GM18499 (cell line): Measurements from ENCODE around the gene EXOSC9.

Experiments used
- ATAC-seq: cut with Tn5 transposase; IDR thresholded peaks from one replicate; pipeline ENCODE4 v1.9.1; 2021; ENCODE audit warnings: moderate number of reproducible peaks; ENCODE audit not compliant: insufficient read depth, unreplicated experiment

The EXOSC9 gene

DNA sequence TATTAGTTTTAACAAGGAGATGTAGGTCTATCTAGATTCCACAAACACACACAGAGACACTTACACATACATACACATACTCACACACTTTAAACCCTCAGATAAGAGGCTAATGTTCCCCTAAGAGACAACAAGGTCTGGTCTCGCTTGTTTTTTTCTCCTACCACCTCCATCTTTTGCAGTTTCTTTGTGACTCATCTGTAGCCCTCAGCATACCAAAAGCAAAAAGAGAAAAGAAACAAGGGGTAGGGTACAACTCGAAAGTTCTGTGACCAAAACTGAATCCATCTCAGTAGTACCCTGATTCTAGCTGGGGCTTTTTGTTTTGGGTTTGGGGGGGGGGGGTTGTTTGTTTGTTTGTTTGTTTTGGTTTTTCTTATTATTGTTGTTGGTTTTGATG is 12.2 kb upstream of the EXOSC9 start:
- peak; percentile 85 for ATAC-seq

DNA sequence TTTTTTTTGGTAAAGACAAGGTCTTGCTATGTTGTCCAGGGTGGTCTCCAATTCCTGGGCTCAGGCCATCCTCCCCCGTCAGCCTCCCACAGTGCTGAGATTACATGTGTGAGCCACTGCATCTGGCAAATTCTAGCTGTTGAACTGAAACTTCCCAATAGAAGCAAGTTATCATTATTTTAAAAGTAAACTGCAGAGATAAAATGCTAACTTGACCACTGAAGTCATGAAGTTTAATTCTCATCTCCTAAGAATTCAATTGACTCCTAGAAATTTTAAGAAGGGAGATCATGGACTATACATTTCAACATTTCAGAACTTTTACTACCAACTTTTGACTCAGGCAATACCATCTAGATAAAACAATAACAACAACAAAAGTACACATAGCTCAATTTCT is 11.7 kb upstream of the EXOSC9 start:
- ATAC-seq: no peak

DNA sequence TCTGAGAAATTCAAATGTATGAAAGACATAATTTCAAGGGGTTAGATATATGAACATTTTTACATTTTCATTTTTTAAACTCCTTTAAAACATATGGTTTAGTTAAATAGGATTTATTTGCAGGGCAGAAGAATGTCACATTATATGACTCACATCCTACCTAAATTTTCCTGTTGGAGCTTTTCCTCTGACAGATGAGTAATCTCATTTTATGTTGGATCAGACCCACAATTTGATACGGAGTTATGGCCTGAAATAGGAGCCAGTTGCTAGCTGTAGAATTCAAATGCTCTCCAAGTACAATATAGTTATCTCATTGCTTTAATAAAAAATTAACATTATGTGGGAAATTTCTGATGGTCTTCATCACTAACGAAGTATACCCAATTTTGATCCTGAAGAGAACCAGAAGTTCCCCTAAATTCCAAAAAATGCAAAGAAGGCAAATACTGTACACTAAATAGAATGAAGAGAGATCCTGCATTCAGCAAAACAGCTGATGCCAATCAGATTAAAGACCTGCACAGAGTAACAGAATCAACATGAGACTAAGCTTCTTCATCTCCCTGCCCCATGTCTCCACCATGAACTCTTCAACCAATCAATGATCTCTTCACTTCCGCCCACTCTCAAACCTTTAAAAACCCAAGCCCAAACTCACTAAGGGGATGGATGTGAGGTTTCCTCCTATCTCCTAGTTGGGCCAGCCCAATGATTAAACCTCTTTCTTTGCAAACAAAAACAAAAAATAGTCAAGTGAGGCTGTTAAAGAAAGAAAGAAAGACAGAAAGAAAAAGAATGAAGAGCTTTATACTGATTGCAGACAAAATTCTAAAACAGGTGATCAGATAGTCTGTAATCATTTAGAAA is 10.9 kb upstream of the EXOSC9 start:
- ATAC-seq: no peak

DNA sequence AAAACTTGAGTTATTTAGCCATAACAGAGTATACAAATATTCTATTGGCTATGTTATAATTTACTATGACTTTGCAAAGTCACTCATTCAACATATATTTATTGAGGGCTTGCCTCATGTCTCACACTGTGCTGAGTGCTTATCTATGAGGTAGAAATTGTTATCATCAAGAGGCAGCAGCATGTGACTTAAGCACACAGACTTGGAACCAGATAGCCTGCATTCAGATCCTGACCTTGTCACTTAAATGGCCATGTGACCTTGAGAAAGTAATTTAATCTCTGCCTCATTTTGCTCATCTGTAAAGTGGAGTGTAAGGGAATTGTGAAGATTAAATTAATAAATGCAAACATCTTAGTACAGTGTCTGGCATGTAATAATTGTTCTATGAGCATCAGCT is 10.1 kb upstream of the EXOSC9 start:
- ATAC-seq: no peak

DNA sequence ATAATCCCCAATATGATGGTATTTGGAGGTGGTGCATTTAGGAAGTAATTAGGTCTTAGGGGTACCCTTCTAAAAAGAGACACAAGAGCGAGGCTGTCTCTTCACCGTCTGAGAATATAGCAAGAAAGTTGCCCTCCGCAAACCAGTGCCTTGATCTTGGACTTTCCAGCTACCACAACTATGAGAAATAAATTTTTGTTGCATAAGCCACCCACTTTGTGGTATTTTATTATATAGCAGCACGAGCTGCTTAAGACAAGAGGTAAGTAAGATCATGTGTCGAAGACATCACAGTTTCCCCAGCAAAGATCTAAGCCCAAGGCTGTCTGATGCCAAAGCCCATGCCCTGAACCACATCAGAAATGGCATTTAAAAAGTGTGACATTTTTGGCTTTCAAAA is 9.6 kb upstream of the EXOSC9 start:
- no peak for ATAC-seq

DNA sequence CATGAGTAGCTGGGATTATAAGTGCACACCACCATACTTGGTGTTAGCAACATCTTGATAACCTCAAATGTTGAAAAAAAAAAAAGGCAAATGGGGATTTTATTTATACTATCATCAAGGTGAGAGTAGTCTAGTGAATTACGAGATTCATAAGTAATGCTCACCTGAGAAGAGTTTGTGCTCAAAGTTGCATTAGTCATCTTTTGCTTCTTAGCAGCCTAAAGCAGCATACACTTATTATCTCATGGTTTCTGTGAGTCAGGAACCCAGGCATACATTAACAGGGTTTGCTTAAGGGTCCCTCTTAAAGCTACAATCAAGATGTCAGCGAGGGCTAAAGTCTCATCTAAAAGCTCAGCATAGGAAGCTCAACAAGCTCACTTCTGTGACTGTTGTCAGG is 8.2 kb upstream of the EXOSC9 start:
- no peak for ATAC-seq

DNA sequence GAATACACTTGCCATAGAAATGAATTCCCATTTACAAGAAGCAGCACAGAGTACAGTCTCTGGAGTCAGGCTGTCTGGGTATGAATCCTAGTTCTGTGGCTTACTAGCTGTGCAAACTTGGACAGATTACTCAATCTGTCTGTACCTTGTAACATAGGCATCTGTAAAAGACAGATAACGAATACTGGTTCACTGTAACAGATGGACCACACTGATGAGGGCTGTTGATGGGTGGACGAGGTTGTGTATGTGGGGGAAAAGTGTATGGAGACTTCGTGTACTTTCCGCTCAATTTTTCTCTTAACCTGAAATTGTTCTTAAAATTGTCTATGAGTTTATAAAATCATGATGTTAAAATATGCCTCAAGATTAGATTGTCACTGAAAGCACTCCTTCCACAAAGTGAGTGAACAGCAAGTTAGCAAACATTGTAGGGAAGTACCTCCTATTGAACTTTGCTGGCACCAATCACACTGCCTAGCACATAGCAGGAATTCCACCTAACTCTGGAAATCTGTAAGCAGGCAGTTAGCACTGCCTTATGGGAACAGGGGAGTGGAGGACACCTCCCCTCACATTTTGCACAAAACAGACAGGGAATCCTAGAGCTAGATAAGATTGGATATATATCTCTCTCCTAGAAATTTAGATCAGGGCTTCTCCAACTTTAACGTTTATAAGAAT is 6.5 kb upstream of the EXOSC9 start:
- ATAC-seq: no peak

DNA sequence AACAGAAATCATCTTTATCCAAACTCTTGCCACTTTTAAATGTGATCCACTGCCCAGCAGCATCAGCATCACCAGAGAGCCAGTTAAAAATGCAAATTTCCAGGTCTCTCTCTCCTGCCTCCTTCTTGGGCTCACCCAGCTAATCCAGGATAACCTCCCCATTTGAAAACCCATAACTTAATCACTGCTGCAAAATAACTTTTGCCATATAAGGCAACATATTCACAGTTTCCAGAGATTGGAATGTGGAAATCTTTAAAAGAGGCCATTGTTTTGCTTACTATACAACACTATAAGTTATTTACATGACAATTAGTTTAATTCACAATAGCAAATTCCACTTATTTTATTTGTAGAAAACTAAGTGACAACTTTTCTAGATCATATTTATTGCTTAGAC is 4.8 kb upstream of the EXOSC9 start:
- ATAC-seq: no peak

DNA sequence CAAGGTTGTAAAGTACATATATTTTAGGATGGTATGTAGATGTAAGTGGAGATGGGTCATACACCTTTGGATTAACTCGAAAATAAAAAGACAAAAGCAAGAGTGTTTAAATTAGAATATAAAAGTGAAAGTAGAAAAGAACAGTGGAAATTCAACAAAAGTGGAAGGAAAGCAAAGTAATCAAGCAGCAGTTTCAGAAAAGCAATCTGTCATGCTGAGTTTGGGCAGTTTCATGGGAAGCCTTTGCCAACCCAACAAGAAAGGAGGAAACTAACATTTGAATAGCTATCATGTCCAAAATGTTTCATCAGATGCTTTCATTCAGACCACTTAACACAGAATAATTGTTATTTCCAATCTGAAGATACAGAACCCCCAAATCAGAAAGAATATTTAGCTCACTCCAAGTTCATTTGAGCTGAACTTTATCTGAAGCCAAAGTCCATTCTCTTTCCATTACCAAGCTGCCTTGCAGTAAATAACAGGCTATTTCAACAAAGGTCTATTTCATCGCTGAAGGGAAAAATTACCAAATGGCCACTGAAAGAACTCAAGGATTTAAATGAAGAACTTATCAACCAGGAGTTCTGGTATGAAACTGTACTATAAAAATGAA is 1.8 kb upstream of the EXOSC9 start:
- ATAC-seq: no peak

DNA sequence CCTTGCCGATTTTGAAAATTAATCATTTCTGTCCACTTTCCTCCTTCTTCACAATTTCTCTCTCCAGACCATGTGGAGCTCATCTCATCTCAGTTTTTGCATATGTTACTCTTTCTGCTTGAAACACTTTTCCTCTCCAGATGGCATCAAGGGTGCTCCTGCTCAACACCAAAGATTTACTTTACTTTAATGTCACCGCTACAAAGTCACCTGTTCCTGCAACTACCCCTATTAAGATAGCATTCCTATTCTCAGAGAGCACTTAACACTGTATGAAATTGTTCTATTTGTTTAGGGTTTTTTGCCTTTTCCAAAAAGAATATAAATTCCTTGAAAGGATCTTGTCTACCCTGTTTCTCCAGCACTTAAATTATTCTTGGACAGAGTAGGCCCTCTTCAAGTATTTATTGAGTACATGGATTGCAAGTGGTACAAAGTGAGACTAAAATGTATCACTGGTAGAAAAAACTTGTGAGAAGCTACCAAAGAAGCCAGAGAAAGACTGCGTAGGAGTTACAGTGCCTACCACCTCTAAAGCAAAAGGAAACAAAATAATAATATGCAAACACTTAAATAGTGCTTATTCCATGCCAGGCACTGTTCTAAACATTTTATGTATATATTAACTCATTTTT is 1.1 kb upstream of the EXOSC9 start:
- ATAC-seq: no peak

DNA sequence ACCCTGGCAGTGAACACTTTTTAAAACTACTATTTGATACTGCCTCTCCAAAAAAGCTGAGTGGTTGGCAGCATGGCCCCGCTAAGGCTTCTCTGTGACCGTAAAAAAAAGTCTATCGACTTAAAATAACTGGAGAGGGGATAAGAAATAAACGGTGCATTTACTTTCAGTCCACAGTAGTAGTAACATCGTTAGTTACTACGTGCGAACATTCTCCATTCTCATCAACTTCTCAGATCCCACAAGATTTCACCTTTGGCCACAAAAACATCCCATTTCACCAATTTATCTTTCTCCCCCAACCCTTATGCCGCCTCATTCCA is 524 bp upstream of the EXOSC9 start:
- ATAC-seq: peak; percentile 13

DNA sequence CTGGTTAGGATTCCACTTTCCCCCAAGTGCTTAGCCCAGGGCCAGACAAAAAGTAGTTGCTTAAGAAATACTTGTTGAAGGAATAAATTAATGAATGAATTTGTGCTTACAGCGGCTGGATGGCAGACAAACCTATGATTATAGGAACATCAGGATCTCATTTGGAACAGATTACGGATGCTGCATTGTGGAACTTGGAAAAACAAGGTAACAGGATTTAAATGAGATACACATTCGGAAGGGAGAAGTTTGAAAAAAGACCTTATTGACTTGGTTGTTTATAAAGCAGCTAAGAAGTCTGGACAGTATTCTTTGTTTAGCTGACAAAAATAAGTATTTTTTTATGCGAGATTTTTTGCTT is 572 bp downstream of the EXOSC9 start:
- no peak for ATAC-seq

DNA sequence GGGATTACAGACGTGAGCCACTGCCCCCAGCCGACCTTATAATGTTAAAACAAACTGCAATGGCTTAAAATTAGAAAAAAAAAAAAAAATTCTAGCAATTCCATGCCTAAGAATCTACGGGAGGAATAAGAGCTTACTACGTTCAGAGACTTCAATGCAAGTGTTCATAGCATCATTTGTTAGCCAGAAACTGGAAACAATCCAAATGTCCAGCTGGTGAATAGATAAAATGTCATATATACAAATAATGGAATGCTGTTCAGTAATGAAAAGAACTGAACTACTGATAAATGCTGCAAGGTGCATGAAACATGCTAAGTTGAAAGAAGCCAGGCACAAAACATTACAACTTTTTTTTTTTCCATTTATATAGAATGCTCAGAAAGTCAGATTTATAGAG is 5.3 kb downstream of the EXOSC9 start:
- ATAC-seq: no peak

DNA sequence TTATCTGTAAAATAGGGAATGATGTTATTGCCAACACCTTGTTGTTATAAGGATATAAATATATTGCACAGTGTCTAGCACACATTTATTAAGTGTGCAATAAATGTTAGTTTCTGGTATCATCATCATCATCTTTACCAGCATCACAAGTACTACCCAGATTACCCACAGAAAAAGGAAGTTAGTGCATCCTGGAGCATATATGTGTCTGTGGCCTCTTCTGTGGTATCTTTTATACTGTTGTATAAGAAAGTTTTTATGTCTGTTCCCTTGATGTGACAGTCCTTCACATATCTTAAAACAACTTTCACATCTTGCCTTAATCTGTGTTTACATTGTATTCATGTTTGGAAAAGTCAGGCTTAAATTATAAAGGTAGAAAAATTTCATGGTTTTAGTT is 10.0 kb downstream of the EXOSC9 start:
- ATAC-seq: no peak

DNA sequence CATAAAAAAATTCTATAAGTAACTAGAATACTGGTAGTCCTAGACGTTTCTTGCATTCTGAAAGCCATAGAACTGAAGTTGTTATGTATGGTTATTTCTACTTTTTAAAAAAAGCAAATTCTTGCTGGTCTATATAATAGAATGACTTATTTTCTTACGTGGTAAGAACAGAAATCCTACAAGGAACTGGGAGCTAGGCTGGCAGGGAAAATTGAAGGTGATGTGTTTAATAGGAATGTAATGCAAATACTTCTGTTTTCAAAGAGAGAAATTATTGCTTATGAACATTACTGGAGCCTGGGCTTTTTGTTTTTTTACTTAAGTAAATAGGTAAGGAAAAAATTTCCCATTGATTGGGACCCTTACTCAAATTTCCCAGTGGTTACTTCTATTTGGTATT is 13.6 kb downstream of the EXOSC9 start:
- ATAC-seq: no peak

DNA sequence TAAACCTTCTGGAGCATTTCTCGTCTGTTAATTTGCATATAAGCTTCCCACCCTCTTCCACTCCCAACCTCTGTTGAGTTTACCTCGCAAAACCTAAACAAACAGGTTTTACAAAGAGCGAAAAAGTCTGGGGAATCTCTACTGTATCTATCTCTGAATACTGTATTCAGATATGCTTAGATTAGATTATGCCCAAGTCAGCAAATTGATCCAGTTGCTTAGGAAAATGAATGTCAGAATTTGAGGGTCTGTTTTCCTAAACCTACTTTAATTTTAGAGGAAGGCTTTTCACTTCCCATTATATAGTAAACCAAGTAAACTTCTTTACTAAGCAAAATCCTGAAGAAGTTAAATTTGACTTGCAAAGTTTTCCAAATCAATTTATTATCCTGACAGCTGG is 15.9 kb downstream of the EXOSC9 start:
- ATAC-seq: no peak

DNA sequence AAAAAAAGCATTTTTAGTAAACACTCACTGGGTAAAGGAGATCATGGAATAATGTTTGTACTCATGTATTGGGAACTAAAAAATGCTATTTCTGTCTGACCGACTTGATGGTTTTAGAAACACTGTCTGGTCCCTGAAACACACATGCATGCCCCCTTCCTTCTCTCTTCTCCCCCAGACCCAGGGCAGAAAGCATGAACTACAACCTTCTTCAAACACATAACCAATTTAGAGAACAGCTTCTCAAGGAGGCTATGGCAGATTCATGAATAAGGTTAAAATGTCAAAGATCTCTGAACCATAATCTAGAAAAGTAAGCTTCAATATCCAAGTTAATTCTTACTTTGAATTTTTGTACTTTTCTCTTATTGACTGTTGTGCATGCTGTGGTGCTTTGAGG is 16.6 kb downstream of the EXOSC9 start:
- ATAC-seq: no peak

DNA sequence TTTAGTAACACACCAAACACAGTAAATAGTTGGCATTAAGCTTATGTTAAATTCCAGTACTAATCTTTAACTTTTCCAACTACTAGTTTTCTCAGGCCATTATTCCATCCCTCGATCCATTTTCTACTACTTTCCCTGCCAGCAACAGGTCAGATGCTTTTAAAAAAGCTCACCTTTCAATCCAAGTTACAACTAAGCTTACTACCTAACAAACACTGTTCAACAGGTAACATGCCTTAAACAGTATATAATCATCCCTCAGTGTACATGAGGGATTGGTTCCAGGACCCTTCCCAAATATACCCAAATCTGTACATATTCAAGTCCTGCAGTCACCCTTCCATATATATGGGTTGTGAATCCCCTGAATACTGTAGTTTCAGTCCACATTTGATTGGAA is 17.1 kb downstream of the EXOSC9 start:
- no peak for ATAC-seq

DNA sequence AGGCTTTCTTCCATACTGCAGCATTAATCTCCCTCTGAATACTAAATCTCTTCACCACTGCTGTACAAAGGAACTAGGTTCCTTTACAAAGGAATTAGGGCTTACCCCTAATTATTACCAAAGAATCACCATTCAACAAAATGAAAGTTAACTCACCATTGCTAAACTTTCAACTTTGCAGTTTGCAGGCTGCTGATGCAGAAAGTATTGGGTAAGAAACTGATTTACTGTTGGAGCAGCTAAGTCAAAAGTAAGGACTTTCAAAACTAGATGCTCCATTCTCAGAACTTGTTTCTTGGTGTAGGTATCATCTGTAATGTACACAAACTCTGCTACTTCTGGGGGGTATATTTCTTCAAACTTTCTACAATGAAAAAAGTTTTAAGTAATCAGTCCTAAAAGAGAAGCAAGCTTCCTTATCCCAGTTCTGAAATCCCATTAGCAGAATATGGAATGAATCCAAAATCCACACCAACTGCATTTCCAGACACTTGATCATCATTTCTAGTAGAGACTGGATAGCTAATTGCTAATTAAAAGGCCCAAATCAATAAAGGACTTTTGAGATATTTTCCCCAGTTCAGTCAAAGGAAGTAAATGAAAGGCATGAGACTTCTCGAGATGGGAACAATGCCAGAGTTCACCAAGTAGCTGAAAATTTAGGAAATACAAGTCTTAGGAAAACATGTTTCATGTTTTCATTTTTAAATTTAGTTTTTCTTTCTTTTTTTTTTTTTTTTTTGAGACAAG is 18.3 kb downstream of the EXOSC9 start:
- no peak for ATAC-seq

DNA sequence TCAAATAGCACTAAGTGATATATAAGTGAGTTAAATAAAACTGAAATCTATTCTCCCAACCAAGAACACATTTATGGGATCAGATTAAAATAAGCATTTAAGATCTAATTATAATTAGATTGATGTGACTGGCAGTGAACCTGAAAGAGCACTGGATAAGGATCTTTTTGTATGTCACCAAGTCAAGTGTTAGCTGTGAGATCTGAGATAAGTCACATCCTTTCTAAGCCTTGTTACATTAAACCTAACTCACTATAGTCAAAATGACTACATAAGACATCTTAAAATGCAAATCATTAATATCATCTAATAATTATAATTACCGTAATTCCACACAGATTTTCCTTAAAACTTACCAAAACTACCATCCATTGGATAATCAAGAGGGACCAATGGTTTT is 20.9 kb downstream of the EXOSC9 start:
- ATAC-seq: no peak
